Vagina (tissue), 2 donors: ENCODE measurements around the gene PPP2R5D.
"Not testable (repeated sequence)": the region's sequence is repeated elsewhere in the genome, so short reads cannot be mapped to it uniquely, and the experiment has no call there.

Source experiments
- CTCF ChIP-seq, 3 experiments: fragments of 450-650 bp in 2 of 3; fragments of 200-600 bp in 1 of 3; sonication (generic) in 1 of 3; IDR thresholded peaks; one replicate each; pipeline ENCODE4 v1.5.1; 2017 to 2019; ENCODE audit warnings: antibody characterized with exemption in 3 of 3, mild to moderate bottlenecking in 2 of 3, moderate library complexity in 2 of 3
- POLR2AphosphoS5 ChIP-seq, 2 donors: sonication (generic); formaldehyde crosslinking; IDR thresholded peaks; one replicate each; pipeline ENCODE4 v1.9.0; 2017; ENCODE audit warnings: antibody characterized with exemption in 2 of 2, mild to moderate bottlenecking in 2 of 2, low read depth in 1 of 2; ENCODE audit not compliant: insufficient read depth in 1 of 2

- not testable (repeated sequence) for TF ChIP-seq CTCF (IDR thresholded peaks at IDR 0.05); POLR2AphosphoS5 (IDR thresholded peaks at IDR 0.05; ENCODE audit: insufficient read depth in 1 of 2, low read depth in 1 of 2)
Measured at GRCh38 chr6:43041475-43041874, 57.1 kb downstream of the PPP2R5D start.
